Epidermal melanocyte (primary cell): Measurements from ENCODE around the gene ACYP1.

ENCODE experiments used
- DNase-seq: peaks from one replicate; pipeline ENCODE4 v3.0.0; 2011; ENCODE audit warnings: low spot score; ENCODE audit not compliant: insufficient read length

The ACYP1 gene

DNA sequence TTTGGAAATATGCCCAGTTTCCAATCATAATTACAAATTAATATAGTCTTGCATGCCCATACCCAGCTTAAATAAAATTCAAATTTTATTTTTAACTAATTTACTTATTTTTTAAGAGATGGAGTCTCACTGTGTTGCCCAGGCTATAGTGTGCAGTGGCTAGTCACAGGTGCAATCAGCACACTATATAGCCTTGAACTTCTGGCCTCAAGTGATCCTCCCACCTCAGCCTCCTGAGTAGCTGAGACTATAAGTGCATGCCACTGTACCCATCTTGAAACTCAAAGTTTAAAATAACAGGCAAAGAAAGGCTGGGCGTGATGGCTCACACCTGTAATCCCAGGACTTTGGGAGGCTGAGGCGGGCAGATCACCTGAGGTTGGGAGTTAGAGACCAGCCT, 22.9 kb downstream of the ACYP1 start:
- DNase-seq: no peak

DNA sequence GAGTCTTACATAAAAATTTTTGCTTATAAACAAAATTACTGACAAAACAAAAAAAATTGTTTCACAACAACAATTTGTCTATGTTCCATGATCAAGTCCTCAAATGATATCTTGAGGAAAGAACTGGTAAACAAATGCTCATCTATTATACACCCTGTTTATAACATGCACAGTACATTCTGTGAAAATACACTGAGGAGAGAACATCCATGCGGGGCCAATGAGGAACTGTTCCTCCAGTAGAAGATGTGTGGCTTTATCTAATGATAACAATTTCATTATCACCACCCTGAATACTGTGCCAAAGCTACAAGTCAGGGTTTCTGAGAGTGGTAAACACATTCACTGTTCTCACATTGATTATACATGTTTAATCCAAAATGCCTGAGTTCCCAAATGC, 23.3 kb downstream of the ACYP1 start:
- no peak for DNase-seq

DNA sequence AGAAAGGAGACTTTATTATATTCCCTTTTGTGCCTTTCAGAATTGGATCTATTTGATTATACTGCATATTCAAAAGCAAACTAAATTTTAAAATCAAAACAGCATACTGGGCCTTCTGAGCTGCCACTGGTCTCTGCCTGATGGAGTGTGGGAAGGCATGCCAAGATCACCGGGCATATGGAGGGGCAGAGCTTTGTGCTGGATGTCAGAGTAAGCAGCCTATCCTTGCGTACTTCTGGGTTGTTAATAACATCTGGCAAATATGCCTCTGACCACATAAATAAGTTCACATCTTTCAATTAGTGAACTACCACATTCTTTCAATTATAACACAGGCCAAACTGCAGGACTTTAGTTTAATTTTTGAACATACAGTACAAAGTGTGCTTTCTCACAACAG, 30.9 kb downstream of the ACYP1 start:
- DNase-seq: no peak

DNA sequence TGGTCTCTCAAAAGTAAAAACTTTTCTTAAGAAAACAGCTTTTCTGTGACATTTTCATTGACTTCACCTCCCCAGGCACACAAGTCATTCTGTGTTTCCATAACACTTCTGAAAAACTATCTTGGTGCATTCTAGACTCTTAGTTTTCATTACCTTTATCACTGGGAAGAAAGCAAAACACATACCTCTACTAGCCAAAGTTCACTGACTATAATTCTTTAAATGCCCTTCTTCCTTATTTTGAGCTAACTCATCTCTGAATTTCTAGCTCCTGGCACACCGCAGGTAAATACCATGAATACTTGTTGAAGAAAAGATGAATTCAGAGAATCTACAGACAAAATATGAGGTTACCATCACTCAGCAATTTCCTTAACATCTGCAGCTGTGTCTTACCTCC, 33.7 kb downstream of the ACYP1 start:
- no peak for DNase-seq

DNA sequence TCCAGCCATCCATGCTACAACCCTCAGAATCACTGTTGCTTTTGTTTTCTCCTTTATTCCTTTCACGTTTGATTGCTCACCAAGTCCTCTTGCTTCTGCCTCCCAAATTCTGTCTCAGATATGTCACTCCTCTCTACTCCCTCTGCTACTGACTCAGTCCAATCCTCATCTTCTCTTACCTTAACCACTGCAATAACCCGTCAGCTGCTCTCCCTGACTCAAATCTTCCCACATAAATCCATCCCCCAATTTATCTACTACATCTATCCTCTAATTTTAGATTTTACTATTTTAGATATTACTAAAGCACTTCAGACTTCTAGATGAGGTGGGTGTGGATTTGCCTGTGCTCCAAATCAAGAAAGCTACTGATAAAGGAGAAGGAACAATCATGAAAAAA, 37.9 kb downstream of the ACYP1 start:
- no peak for DNase-seq

DNA sequence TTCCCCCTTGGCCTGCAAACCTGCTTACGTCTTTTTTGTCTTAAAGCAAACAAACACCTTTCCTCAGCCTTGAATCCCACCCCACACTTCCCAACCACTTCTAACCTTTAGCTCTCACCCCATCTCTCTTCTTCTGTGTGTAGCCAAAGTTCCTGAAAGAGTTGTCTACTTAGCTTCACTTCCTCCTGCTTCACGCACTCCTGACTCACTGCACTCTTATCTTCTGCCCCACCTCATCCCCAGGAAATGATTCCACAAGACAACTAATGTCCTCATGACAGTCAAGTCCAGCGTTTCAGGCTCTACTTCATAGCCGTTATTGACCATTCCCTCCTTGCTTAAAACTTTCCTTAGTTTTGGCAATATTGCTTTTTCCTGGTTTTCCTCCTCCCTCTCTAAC, 38.7 kb downstream of the ACYP1 start:
- DNase-seq: no peak

DNA sequence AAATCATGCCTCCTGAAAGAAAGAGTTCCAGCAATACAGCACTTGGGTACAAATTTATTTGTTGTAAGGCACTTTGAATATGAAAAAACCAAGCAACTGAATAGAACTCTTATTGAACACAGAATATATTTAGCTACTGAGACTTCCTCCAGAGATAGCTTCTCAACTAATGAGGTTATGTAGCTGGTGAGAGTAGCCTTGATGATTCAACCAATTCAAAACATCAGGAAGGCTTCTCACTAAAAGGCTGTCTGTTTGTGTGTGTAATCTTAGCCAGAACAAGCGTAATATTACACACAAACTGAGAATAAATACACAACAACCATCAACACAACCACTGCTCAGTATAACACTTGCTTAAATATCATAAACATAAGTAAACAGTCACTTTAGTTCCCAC, 40.7 kb downstream of the ACYP1 start:
- DNase-seq: no peak

DNA sequence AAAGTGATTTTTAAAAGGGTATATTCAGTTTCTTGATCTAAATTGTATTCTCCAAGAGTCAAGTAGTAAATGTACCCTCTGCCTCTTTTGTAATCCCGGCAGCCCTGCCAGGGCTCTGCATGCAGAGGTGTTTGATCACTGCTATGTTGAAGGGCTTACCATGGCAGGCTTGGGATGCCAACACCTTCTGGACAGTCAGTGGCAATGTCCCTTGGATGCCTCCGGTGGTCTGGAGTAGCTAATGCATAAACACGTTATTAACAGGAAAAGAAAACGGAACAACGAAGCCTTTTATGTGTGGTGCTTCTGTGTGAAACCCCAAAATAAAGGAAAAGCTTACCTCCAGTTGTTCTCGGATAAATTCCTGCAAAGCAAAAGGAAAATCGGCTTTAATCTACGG, 41.2 kb downstream of the ACYP1 start:
- no peak for DNase-seq

DNA sequence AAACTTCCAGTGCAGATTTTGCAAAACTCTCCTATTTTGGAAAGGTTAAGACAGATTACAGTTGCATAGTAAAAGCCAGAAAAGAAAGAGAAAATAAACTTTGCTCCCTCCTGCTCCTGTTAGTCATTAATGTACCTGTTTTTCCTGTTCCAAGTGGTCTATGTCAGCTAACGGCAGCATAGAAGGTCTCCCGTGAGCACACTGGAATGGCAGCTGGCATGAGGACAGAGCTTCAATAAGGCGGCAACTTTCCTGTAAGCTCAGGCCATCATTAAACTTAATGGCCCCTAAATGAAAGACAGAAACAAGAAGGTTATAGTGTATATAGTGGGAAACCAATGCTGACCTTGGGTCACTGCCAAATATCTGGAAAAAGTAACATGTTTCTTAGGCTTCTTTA, 45.1 kb downstream of the ACYP1 start:
- no peak for DNase-seq

DNA sequence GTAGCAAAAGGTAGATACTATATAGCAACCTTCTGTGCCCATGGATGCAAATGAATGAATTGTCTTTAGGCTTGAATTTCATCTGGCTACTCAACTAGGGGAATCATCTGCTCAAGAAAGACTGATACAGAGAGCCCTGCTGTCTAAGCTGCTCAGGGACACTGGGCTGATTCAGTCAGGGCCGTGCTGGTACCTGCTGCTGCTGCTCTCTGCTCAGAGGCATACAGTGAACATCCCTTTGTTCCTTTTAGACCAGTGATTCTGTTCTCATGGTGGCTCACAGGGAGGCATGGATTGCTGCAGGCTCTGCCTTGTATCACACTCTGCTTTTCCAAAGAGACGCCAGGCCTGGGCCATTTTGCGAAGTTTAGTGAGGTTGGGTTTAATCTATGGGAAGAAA, 47.0 kb downstream of the ACYP1 start:
- DNase-seq: no peak

DNA sequence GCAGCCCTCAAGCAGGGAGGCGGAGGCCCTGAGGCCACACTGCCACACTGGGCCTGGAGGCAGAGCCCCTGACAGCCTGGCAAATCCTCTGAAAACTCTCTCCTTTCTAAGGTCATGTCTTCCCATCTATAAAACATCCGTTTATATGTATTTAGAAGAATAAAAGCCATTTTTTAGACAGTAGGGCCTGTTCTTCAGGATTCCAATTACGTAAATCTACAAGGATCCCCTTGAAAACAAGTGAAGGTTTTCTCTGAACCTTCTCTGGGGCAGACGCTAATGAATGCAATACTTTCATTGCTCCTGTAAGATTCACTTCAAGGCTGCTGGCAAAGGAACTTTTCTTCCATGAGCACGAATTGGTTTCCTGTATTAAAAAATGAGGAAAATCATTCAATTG, 48.3 kb downstream of the ACYP1 start:
- no peak for DNase-seq

DNA sequence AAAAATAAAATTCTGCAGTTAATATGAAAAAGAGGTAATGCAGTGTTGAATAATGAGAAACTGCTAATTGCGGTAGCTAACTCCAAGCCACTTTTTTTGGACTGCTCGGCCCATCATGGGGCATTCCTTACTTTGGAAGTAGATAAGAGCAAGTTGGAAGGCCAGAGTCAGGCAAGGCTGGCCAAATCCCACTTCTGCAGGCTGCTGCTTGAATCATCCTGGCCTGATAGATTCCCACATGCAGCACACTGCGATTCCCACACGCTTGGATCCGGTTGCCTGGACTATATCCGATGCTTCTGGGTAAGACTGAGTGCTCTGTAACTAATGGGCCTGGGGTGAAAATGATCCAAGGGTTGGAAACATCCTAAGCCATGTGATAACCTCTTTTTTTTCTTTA, 50.5 kb downstream of the ACYP1 start:
- DNase-seq: no peak

DNA sequence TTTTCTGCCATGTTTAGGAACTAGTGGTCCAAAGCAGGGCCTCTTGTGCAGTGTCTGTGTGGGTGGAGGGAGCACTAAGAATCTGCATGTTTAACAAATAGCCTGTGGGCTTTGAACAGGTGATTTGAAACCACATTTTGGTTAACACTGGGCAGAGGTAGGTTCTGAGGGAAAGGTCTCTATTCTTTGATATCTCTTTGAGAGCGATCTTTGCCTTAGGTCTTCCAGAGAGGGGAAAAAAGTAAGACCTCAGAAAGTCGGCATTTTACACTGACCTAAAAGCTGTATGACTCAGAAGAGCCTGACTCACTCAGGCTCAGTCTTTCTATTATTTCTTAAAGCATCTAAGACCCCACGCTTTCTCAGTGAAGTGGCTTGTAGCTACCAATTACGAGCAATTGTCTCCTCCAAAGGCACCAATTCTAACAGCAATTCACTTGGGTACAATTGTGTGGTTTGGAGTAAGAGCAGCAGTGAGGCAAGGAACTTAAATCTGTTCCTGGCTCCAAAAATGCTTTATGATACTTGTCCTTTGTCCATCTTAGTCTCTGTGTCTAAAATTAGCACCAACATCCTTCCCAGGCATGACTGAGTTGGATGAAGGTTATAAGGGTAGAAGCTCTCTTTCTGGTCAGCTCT, 52.3 kb downstream of the ACYP1 start:
- DNase-seq: no peak

DNA sequence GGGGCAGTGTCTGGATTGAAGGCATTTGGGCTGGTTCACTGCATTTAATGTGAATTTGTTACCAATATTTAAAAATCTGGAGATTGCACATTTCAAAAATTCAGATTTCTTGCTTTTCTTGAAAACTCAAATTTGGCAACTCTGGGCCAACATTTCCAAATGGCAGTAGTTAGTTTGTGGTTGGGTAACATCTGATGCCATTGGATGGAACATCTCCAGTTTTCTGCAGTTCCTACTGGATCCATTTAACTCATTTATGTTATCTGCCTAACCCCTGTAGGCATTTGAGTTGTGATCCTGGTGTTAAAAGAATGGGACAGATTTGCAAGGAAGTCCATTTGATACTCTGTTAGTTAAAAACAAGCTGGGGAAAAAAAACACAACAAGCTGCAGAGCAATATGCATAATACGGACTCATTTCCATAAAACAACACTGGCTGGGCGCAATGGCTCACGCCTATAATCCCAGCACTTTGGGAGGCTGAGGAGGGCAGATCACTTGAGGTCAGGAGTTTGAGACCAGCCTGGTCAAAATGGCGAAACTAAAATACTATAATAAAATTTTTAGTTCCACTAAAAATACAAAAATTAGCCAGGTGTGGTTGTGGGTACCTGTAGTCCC, 53.2 kb downstream of the ACYP1 start:
- DNase-seq: no peak

DNA sequence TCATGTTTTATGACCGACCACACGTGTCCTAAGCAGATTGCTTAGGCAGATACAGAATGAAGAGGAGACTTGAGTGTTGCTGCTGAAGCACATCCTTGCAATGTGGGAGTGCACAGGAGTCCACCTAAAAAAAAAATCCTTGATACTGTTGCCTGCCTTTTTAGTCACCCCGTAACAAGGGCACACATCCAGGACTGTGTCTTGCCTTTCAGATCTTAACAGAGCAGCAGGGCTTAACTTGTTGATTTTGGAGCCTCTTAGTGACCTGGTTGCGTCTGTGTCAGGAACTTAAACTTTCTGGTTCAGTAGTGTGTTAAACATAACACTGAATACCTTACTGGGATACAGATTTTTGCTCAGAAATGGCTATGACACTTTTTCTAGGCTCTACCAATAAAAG, 54.6 kb downstream of the ACYP1 start:
- DNase-seq: no peak

DNA sequence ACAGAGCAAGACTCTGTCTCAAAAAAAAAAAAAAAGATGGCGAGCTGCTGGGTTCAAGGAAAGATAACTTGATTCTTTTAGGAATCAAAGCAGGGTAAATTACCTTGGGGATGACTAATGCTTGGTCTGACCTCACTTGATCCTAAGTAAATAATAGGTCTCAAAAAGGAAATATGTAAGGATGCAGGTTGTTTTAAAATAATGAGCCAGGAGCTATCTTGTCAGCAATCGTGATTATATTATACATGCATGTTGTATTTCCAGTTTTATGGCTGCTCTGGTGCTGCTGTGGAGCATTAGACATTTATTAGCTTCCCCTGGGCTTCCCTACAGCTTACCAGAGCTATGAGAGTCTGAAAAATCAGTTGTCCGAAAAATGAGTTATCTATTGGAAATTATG, 58.5 kb downstream of the ACYP1 start:
- DNase-seq: no peak

DNA sequence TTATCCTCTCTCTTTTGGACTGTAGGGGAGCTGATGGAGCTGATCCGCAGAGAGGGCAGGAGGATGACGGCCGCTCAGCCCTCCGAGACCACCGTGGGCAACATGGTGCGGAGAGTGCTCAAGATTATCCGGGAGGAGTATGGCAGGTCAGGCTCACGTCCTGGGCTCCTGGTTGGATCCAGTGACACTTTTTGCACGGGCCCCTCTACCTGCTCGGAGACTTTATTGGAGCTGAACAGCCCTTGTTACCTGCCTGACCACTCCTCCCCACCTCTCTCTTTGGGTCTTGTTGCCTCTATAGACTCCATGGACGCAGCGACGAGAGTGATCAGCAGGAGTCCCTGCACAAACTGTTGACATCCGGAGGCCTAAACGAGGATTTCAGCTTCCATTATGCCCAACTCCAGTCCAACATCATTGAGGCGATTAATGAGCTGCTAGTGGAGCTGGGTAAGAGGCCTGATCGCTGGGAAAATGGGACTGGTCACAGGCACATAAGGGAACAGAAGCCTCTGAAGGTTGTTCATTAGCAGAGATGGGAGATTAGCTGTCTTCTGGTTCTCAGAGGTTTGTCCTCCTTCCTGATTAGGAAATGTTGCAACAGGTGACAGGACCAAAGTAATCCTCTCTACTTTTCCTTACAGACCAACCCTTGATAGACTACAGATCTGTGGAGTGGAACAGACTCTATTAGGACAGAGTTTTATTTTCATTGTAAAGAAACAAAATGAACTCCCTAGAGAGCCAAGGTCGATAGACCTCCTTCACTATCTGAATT, 60.4 kb downstream of the ACYP1 start:
- DNase-seq: no peak
